Thyroid gland (tissue), 4 donors: Measurements from ENCODE around the gene BLID.

Experiments
- CTCF ChIP-seq, 6 experiments: fragments of 200-600 bp in 3 of 6; fragments of 450-650 bp in 3 of 6; sonication (generic) in 3 of 6; IDR thresholded peaks; one replicate each; pipeline ENCODE4 v1.5.1; 2016 to 2019; ENCODE audit warnings: antibody characterized with exemption in 6 of 6, mild to moderate bottlenecking in 2 of 6, inconsistent platforms in 1 of 6, moderate library complexity in 1 of 6
- POLR2A ChIP-seq, 2 donors: fragments of 450-650 bp; IDR thresholded peaks; one replicate each; pipeline ENCODE4 v1.6.1; 2017; ENCODE audit warnings: antibody characterized with exemption in 2 of 2, mild to moderate bottlenecking in 2 of 2, moderate library complexity in 1 of 2

- TF ChIP-seq CTCF (IDR thresholded peaks at IDR 0.05) (no peak), POLR2A (IDR thresholded peaks at IDR 0.05) (no peak)
Measured at GRCh38 chr11:122116591-122116990, 576 bp upstream of the BLID start.
